ENCODE measurements around the gene GPX7.

- no peak for TF ChIP-seq EZH2 (IDR thresholded peaks at IDR 0.05; ENCODE audit: low read depth)
- TF ChIP-seq CTCF (conservative IDR thresholded peaks at IDR 0.05) = no peak
These were observed 34.2 kb upstream of the GPX7 start for GRCh38 chr1:52567943-52568342.
